Astrocyte of the cerebellum (primary cell): ENCODE data around the gene PDHX.

Source experiments
- DNase-seq: peaks from one replicate; pipeline ENCODE4 v3.0.0-alpha.2; 2011; ENCODE audit warnings: low read depth
- H3K4me3 ChIP-seq: 2 replicates; pipeline ENCODE4 v1.5.1; 2011; ENCODE audit warnings: mild to moderate bottlenecking, low read depth, low read length, moderate library complexity
- in situ Hi-C: cut with HindIII; loops from 2 replicates; pipeline ENCODE4 v1.10.0; 2017; ENCODE audit warnings: low sequenced_read_pairs
- TF ChIP-seq, protein P1 (sequence below): IDR thresholded peaks from 2 replicates; pipeline ENCODE4 v1.5.1; 2012; ENCODE audit warnings: low read length, low read depth, moderate library complexity, mild to moderate bottlenecking; ENCODE audit errors: missing control alignments

Gene PDHX

DNA sequence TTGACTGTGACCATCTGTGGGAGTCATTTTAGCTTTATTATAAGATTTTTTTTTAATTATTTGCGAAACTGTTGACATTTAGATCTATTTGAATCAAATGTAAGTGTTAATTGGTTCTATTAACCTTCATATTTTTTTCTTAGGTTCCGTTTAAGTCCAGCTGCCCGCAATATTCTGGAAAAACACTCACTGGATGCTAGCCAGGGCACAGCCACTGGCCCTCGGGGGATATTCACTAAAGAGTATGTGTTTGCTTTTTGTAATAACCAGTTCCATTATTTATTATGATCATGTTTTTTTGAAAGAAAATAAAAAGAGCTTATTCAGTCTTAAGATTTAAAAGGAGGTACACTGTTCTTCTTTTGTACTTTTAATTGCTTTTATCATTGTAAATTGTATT lies 43.9 kb downstream of the PDHX start:
- in situ Hi-C loops: no loop called here
- no peak for DNase-seq
- no peak overlapping the region for H3K4me3 ChIP-seq
- TF ChIP-seq, protein P1, sequence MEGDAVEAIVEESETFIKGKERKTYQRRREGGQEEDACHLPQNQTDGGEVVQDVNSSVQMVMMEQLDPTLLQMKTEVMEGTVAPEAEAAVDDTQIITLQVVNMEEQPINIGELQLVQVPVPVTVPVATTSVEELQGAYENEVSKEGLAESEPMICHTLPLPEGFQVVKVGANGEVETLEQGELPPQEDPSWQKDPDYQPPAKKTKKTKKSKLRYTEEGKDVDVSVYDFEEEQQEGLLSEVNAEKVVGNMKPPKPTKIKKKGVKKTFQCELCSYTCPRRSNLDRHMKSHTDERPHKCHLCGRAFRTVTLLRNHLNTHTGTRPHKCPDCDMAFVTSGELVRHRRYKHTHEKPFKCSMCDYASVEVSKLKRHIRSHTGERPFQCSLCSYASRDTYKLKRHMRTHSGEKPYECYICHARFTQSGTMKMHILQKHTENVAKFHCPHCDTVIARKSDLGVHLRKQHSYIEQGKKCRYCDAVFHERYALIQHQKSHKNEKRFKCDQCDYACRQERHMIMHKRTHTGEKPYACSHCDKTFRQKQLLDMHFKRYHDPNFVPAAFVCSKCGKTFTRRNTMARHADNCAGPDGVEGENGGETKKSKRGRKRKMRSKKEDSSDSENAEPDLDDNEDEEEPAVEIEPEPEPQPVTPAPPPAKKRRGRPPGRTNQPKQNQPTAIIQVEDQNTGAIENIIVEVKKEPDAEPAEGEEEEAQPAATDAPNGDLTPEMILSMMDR: no peak

DNA sequence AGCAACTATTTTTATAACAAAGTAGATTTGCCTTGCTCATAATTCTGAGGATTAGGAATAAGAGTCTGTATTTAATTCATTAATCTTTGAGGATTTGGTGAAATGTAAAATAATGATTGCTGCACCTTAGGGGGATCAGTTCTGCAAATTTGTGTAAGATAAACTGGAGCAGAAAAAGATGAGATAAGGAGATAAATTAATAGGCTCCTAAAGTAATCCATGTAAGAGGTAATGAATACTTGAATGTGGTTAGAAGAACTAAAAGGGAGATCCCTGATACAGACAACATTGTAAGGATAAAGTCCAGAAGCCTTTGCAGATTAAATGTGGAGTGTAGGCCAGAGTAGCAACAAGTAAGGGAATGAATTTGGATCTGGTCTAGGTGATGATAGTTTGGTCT lies 45.6 kb downstream of the PDHX start:
- TF ChIP-seq, protein P1: no peak
- no peak overlapping the region for H3K4me3 ChIP-seq
- no peak for DNase-seq
- in situ Hi-C loops: no loop called here

DNA sequence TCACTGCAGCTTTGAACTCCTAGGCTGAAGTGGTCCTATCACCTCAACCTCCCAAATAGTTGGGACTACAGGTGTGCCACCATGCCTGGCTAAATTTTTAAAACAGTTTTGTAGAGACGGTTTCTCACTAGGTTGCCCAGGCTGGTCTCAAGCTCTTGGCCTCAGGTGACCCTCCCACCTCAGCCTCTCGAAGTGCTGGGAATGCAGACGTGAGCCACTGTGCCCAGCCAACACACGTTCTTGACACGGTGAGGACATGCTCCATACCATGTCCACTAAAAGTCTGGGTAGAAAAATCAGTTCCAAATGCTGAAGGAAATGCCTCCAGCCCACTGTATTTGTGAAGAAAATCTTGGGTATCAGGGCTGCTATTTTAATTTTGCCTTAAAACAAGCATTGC lies 46.9 kb downstream of the PDHX start:
- TF ChIP-seq, protein P1: no peak
- H3K4me3 ChIP-seq: no peak overlapping the region
- in situ Hi-C loops: no loop called here
- no peak for DNase-seq

DNA sequence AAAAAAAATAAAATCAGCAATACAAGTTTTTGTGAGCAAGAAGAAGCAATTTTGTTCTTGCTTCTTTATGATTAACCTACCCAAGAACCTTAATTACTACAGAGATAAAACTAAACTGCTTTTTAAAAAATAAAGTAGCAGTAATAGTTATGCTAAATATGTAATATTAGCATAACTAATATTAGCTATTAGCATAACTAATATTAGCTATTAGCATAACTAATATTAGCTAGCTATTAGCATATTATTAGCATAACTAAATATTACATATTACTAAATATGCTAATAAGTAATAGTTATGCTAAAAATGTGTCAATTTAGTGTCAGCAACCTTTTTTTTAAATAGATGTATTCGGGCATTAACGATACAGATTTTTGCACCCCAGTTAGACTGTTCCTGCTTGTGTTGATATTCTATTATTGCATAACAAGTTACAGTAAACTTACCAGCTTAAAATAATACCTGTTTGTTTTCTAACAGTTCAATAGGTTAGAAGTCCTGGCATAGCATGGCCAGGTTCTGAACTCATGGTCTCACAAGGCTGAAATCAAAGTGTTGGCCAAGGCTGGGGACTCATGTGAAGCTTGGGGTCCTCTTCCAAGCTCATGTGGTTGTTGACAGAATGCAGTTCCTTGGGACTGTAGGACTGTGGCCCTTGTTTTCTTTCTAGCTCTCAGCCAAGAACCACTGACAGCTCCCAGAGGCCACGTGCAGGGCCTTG lies 48.4 kb downstream of the PDHX start:
- no peak overlapping the region for H3K4me3 ChIP-seq
- TF ChIP-seq, protein P1: no peak
- in situ Hi-C loops: no loop called here
- DNase-seq: no peak

DNA sequence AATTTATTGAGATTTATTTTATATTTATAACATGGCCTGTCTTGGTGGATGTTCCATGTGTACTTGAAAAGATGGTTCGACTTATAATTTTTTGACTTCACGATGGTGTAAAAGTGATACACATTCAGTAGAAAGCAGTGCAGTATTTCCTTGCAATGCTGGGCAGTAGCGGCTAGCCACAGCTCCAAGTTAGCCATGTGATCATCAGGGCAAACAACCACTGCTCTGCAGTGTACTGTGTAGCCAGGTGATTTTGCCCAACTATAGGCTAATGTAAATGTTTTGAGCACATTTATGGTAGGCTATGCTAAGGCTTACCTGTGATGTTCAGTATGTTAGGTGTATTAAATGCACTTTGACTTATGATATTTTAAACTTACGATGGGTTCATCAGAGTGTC lies 52.4 kb downstream of the PDHX start:
- in situ Hi-C loops: no loop called here

DNA sequence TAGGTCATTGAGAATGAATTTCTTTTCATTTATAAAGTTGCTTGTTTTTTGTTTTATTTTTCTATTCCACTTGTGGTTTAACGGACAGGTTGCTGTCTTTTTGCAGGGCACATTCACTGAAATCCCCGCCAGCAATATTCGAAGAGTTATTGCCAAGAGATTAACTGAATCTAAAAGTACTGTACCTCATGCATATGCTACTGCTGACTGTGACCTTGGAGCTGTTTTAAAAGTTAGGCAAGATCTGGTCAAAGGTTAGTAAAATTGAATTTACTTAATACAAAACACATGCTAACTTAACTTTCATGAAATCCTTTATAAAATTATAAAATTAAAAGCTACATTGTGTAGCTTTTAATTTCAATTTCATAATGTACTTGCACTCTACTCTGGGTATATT lies 53.6 kb downstream of the PDHX start:
- DNase-seq: no peak
- TF ChIP-seq, protein P1: no peak
- no peak overlapping the region for H3K4me3 ChIP-seq
- in situ Hi-C loops: no loop called here

More for the DNA sequence above, 52.4 kb downstream of the PDHX start:
- no peak overlapping the region for H3K4me3 ChIP-seq
- DNase-seq: no peak
- TF ChIP-seq, protein P1: no peak
